HG03045 (cell line): ENCODE data around the gene ZDHHC15.
"Not testable (repeated sequence)": the region's sequence is repeated elsewhere in the genome, so short reads cannot be mapped to it uniquely, and the experiment has no call there.

Source experiments
- ATAC-seq: cut with Tn5 transposase; IDR thresholded peaks from one replicate; pipeline ENCODE4 v1.9.1; 2021; ENCODE audit warnings: mild to moderate bottlenecking, moderate library complexity; ENCODE audit not compliant: unreplicated experiment

The ZDHHC15 gene

GRCh38 chrX:75522565-75523431 is at the start of gene ZDHHC15:
TSS of gene ZDHHC15 (minus strand) at chrX:75523037. CDS start at chrX:75523024, 13 bp downstream.
- ATAC-seq, result no peak

GRCh38 chrX:75560544-75560943 is 37.7 kb upstream of the ZDHHC15 start:
- ATAC-seq, result not testable (repeated sequence)

DNA sequence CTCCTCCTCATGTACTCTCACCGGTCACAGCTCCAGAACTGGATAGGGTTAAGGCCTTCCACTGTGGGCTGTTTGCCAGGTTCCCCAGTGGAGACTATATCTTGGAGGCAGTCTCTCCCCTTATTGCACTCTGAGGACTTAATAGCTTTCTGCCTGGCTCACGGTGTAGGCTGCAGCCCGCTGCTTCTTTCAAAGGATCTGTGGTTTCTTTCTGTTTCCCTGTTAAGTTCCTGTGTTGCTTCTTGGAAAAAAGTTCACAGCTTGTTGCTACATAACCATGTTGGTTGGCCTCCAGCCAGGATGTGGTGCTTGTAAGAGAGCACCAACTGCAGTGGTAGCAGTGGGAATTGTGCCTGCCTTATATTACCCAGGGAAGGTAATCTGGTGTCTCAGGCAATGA is 24.9 kb upstream of the ZDHHC15 start:
- no peak for ATAC-seq

GRCh38 chrX:75546724-75547511 is 24.1 kb upstream of the ZDHHC15 start:
- ATAC-seq, result no peak

DNA sequence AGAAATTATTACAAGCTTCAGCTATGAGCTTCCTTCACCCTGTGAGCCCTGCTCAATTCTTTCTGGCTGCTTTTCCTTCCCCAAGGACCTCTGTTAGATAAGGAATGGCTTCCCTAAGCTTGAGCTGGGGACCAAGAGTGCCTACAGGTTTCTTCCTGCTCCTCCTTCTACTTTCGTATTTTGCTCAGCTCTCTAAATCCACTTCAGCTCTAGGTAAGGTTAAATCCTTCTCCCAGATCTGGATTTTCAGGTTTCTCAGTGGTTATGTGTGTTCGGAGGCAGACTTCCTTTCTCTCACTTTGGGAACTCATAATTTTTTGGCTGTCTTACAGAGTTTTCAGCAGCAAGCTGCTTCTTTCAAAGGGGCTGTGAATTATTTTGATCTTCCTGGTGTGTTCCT is 21.9 kb upstream of the ZDHHC15 start:
- ATAC-seq, result no peak

GRCh38 chrX:75483933-75484332 is 38.9 kb downstream of the ZDHHC15 start:
- ATAC-seq, result no peak

DNA sequence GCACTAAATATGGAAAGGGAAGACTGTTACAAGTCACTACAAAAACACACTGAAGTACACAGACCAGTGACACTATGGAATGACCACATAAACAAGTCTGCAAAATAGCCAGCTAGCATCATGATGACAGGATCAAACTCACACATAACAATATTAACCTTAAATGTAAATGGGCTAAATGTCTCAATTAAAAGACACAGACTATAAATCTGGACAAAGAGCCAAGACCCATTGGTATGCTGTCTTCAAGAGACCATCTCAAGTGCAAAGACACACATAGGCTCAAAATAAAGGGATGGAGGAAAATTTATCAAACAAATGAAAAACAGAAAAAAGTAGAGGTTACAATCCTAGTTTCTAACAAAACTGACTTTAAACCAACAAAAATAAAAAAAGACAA is 61.1 kb downstream of the ZDHHC15 start:
- not testable (repeated sequence) for ATAC-seq

DNA sequence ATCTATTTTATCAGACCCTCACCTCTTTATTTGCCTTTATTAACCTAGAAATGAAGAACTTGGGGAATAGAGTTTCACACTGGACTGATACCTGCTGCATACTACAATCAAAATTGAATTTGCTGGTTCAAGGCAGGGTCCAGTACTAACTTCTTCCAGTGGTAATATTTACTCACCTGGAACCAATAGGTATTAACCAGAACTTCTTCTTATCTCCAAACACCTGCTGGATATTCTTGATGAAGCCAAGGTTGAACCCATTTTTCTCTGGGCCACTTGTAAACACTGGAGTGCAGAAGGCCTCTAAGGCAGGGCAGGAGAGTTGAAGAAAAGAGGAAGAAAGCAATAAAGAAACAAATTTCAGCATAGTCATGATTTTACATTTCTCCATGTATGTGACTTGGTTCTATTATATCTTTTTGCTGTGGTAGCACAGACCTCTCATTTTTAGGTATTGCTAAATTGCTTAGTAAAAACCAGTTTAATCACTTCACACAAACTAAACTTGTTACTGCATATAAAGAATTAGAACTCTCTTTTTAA is 101.1 kb downstream of the ZDHHC15 start:
- ATAC-seq, result no peak

GRCh38 chrX:75407153-75407552 is 115.7 kb downstream of the ZDHHC15 start:
- ATAC-seq, result not testable (repeated sequence)

GRCh38 chrX:75390470-75390869 is 132.4 kb downstream of the ZDHHC15 start:
- no peak for ATAC-seq

DNA sequence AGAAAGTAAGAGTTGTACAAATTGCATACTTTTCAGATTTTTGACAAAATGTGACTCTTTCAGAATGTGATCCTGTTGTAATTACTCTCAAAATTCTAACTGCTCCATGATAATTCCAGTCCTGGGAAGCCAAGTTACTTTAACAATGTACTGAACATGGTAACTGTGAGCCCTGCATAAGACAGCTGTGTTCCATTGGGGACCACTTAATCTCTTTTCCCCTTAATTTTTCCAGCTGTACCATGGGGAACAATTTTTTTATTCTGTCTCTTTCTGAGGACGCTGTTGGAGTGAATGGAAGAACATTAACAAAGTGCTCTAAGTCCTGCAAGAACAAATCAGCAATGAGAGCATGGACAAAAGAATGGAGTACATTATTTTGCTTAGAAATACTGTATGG is 153.1 kb downstream of the ZDHHC15 start:
- ATAC-seq, result no peak

DNA sequence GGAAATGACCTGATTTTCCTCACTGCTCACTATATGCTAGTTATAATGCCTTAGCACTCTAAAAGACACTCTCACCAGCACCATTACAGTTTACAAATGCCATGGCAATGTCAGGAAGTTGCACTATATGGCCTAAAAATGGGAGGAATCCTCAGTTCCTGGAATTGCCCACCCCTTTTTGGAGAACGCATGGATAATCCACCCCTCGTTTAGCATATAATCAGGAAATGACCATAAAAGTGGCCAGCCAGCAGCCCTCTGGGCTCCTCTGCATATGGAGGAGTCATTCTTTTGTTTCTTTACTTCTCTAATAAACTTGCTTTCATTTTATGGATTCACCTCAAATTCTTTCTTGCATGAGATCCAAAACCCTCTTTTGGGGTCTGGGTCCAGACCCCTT is 156.0 kb downstream of the ZDHHC15 start:
- ATAC-seq, result no peak

GRCh38 chrX:75365243-75365975 is 157.4 kb downstream of the ZDHHC15 start:
- ATAC-seq, result no peak

- ATAC-seq, result no peak
Observed at GRCh38 chrX:75361788-75362187, 161.0 kb downstream of the ZDHHC15 start.

DNA sequence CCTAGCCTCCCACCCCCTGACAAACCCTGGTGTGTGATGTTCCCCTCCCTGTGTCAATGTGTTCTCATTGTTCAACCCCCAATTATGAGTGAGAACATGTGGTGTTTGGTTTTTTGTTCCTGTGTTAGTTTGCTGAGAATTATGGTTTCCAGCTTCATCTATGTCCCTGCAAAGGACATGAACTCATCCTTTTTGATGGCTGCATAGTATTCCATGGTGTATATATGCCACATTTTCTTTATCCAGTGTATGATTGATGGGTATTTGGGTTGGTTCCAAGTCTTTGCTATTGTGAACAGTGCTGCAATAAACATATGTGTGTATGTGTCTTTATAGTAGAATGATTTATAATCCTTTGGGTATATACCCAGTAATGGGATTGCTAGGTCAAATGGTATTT is 174.2 kb downstream of the ZDHHC15 start:
- ATAC-seq, result not testable (repeated sequence)

- no peak for ATAC-seq
Observed at GRCh38 chrX:75337525-75337924, 185.3 kb downstream of the ZDHHC15 start.

DNA sequence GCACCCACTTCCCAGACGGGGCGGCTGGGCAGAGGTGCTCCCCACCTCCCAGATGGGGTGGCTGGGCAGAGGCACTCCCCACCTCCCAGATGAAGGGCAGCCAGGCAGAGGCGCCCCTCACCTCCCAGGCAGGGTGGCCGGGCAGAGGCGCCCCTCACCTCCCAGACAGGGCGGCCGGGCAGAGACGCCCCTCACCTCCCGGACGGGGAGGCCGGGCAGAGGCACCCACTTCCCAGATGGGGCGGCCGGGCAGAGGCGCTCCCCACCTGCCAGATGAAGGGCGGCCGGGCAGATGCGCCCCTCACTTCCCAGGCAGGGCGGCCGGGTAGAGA is 187.7 kb downstream of the ZDHHC15 start:
- ATAC-seq, result no peak

- ATAC-seq, result not testable (repeated sequence)
Observed at GRCh38 chrX:75334407-75335126, 188.3 kb downstream of the ZDHHC15 start.

DNA sequence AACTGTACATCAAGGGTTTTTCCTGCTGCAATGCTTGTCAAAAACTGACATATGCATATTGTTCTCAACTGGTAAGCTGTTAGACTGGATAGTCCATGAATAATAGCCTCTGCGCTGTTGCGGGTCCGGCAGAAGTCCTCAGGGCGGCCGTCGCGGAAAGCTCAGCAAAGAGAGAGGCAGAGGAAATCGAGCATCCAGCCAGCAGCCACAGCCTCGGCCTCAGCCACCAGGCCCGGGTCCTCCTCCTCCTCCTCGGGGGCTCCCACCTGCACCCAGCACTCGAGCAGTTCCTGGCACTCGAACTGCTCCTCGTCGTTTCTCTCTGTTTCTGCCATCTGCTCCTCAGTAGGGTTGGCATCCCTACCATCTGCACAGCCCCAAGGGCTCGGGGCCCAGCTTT is 195.2 kb downstream of the ZDHHC15 start:
- ATAC-seq, result no peak
